CD4-positive, CD25-positive, alpha-beta regulatory T cell (primary cell): ENCODE measurements around the gene L3MBTL1. TPM values are rescaled to one million over a fixed set of nuclear protein-coding genes. Genes with fewer than 3 reads are reported as not detected.

Experiments
- ATAC-seq, 2 donors: fragments of 150-1000 bp; cut with Tn5 transposase; one replicate each; pipeline ENCODE4 v1.10.0; 2021; ENCODE audit warnings: low read depth in 2 of 2, moderate number of reproducible peaks in 2 of 2, moderate library complexity in 1 of 2
- DNase-seq, 3 donors: peaks; one replicate each; pipeline versions ENCODE4 v3.0.0 to v3.0.0-alpha.2; 2012 to 2022; ENCODE audit warnings: mixed read lengths in 1 of 3
- H3K27ac ChIP-seq: one replicate; pipeline ENCODE4 v1.7.0; 2013; ENCODE audit warnings: mild to moderate bottlenecking, low read length; ENCODE audit not compliant: insufficient read depth, poor library complexity, severe bottlenecking
- H3K27me3 ChIP-seq: one replicate; pipeline ENCODE4 v1.7.0; 2013; ENCODE audit warnings: low read length; ENCODE audit not compliant: control insufficient read depth, insufficient read depth
- H3K36me3 ChIP-seq: one replicate; pipeline ENCODE4 v1.7.0; 2013; ENCODE audit warnings: mild to moderate bottlenecking, low read length, moderate library complexity; ENCODE audit not compliant: control insufficient read depth, insufficient read depth
- H3K4me1 ChIP-seq: 2 replicates; pipeline ENCODE4 v1.7.0; 2013; ENCODE audit warnings: mild to moderate bottlenecking, low read length; ENCODE audit not compliant: insufficient read depth, control insufficient read depth, poor library complexity, severe bottlenecking
- H3K4me3 ChIP-seq: one replicate; pipeline ENCODE4 v1.7.0; 2013; ENCODE audit warnings: low read depth, mild to moderate bottlenecking, low read length, moderate library complexity
- H3K9me3 ChIP-seq, 2 experiments: 1 replicate in 1 of 2; 2 replicates in 1 of 2; pipeline ENCODE4 v1.7.0; 2013; ENCODE audit warnings: low read length in 2 of 2, mild to moderate bottlenecking in 1 of 2, moderate library complexity in 1 of 2; ENCODE audit not compliant: control insufficient read depth in 2 of 2
- H3K27ac Mint-ChIP-seq, 3 donors: one replicate each; pipeline ENCODE4 v1.8.0; 2020 to 2022; ENCODE audit warnings: mild to moderate bottlenecking in 3 of 3, mixed read lengths in 3 of 3, moderate library complexity in 2 of 3
- H3K27me3 Mint-ChIP-seq: one replicate; pipeline ENCODE4 v1.8.0; 2022; ENCODE audit warnings: mild to moderate bottlenecking, mixed read lengths
- H3K36me3 Mint-ChIP-seq: one replicate; pipeline ENCODE4 v1.8.0; 2020; ENCODE audit warnings: mixed read lengths
- H3K4me1 Mint-ChIP-seq, 4 donors: one replicate each; pipeline ENCODE4 v1.8.0; 2020 to 2022; ENCODE audit warnings: mixed read lengths in 4 of 4, mild to moderate bottlenecking in 1 of 4
- H3K4me3 Mint-ChIP-seq, 4 donors: one replicate each; pipeline ENCODE4 v1.8.0; 2020 to 2022; ENCODE audit warnings: mild to moderate bottlenecking in 4 of 4, mixed read lengths in 4 of 4, moderate library complexity in 3 of 4
- H3K9me3 Mint-ChIP-seq, 7 donors: one replicate each; pipeline ENCODE4 v1.8.0; 2020 to 2022; ENCODE audit warnings: mixed read lengths in 7 of 7, mild to moderate bottlenecking in 3 of 7, moderate library complexity in 2 of 7
- polyA plus RNA-seq, 4 donors: library from polyadenylated mRNA; unstranded; fragments of 300-500 nt; fragmentation: Illumina TruSeq; gene quantifications; one replicate each; pipeline ENCODE4 v1.2.3, GENCODE V29; 2021
- total RNA-seq: library from RNA; stranded (reverse); gene quantifications from one replicate; pipeline ENCODE4 v1.2.3, GENCODE V29; 2022

Gene L3MBTL1
- total and polyA plus RNA-seq, 5 donors from 2014 or later: 1.0 to 17.2 (median 1.5) TPM

GRCh38 chr20:43520074-43520630 lies 12.7 kb downstream of the L3MBTL1 start:
- Mint-ChIP-seq H3K9me3 (peaks cover 0 to 6% (median 0%) of the 10 kb centered on the region in 7 donors), H3K36me3 (peaks cover 4% of the 10 kb centered on the region), H3K4me3 (no peak overlapping the region), H3K4me1 (peaks cover 0 to 12% (median 6%) of the 10 kb centered on the region in 4 donors), H3K27ac (no peak overlapping the region), H3K27me3 (no peaks in the 10 kb centered on the region)
- H3K4me1 ChIP-seq: peaks cover 9% of the 10 kb centered on the region
- H3K4me3 ChIP-seq: no peak overlapping the region
- no peaks in the 10 kb centered on the region for H3K36me3 ChIP-seq
- H3K27ac ChIP-seq: no peak overlapping the region
- no peaks in the 10 kb centered on the region for H3K9me3 ChIP-seq
- H3K27me3 ChIP-seq: no peaks in the 10 kb centered on the region
- no peak for DNase-seq
- ATAC-seq: no peak

- Mint-ChIP-seq H3K27ac (no peak overlapping the region), H3K9me3 (peaks cover 0 to 6% (median 1%) of the 10 kb centered on the region in 7 donors), H3K36me3 (peaks cover 7% of the 10 kb centered on the region), H3K27me3 (no peaks in the 10 kb centered on the region), H3K4me1 (peaks cover 0 to 3% (median under 1%) of the 10 kb centered on the region in 4 donors), H3K4me3 (no peak overlapping the region)
- no peaks in the 10 kb centered on the region for H3K27me3 ChIP-seq
- no peaks in the 10 kb centered on the region for H3K4me1 ChIP-seq
- H3K36me3 ChIP-seq: no peaks in the 10 kb centered on the region
- H3K9me3 ChIP-seq: no peaks in the 10 kb centered on the region
- ATAC-seq (no peak), DNase-seq (no peak)
- no peak overlapping the region for H3K4me3 ChIP-seq
- no peak overlapping the region for H3K27ac ChIP-seq
Measured at GRCh38 chr20:43525021-43525420, 17.5 kb downstream of the L3MBTL1 start.

GRCh38 chr20:43528258-43528875 lies 20.9 kb downstream of the L3MBTL1 start:
- no peaks in the 10 kb centered on the region for H3K27me3 Mint-ChIP-seq
- no peak for DNase-seq
- no peaks in the 10 kb centered on the region for H3K36me3 ChIP-seq
- H3K36me3 Mint-ChIP-seq: peaks cover 3% of the 10 kb centered on the region
- H3K4me3 ChIP-seq: no peak overlapping the region
- H3K9me3 ChIP-seq: no peaks in the 10 kb centered on the region
- peaks cover 0 to 3% (median 0%) of the 10 kb centered on the region in 4 donors for H3K4me1 Mint-ChIP-seq
- H3K4me1 ChIP-seq: no peaks in the 10 kb centered on the region
- peak overlapping the region in 1 of 3 donors; percentile 11 for H3K27ac Mint-ChIP-seq
- ATAC-seq: no peak
- no peak overlapping the region for H3K27ac ChIP-seq
- peaks cover 0 to 6% (median 0%) of the 10 kb centered on the region in 7 donors for H3K9me3 Mint-ChIP-seq
- H3K27me3 ChIP-seq: no peaks in the 10 kb centered on the region
- peak overlapping the region in 1 of 4 donors; percentile 29 for H3K4me3 Mint-ChIP-seq

DNA sequence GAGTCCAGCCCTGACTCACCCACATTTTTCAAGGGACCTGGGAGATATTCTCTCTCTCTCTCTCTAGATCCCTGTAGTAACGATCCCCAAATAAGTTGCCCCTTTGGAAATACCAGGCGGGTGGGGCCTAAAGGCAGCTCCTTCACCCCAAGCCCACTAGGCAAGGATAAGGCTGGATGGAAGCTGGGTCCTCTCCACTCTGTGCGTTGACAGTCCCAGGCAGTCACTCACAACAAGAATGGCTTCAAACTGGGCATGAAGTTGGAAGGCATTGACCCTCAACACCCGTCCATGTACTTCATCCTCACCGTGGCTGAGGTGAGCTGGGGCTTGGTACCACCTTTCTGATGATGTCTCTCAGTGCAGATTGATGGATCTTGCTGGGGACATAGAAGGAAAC lies 21.6 kb downstream of the L3MBTL1 start:
- Mint-ChIP-seq H3K27ac (no peak overlapping the region), H3K36me3 (peaks cover 3% of the 10 kb centered on the region), H3K4me1 (peaks cover 0 to 3% (median 0%) of the 10 kb centered on the region in 4 donors), H3K27me3 (no peaks in the 10 kb centered on the region), H3K9me3 (peaks cover 0 to 6% (median 0%) of the 10 kb centered on the region in 7 donors), H3K4me3 (no peak overlapping the region)
- no peak overlapping the region for H3K4me3 ChIP-seq
- H3K4me1 ChIP-seq: no peaks in the 10 kb centered on the region
- H3K27ac ChIP-seq: no peak overlapping the region
- H3K9me3 ChIP-seq: no peaks in the 10 kb centered on the region
- no peaks in the 10 kb centered on the region for H3K27me3 ChIP-seq
- no peak for ATAC-seq
- DNase-seq: no peak
- H3K36me3 ChIP-seq: no peaks in the 10 kb centered on the region

GRCh38 chr20:43529457-43530153 lies 22.1 kb downstream of the L3MBTL1 start:
- no peak for DNase-seq
- ATAC-seq: no peak
- peaks cover 3% of the 10 kb centered on the region for H3K36me3 Mint-ChIP-seq
- Histone ChIP-seq H3K27ac (no peak overlapping the region), H3K4me3 (no peak overlapping the region), H3K27me3 (no peaks in the 10 kb centered on the region), H3K9me3 (no peaks in the 10 kb centered on the region), H3K4me1 (no peaks in the 10 kb centered on the region), H3K36me3 (no peaks in the 10 kb centered on the region)
- no peak overlapping the region for H3K4me3 Mint-ChIP-seq
- peak overlapping the region in 1 of 3 donors; percentile 52 for H3K27ac Mint-ChIP-seq
- peaks cover 0 to 3% (median 0%) of the 10 kb centered on the region in 7 donors for H3K9me3 Mint-ChIP-seq
- H3K4me1 Mint-ChIP-seq: peaks cover 0 to 3% (median 0%) of the 10 kb centered on the region in 4 donors
- no peaks in the 10 kb centered on the region for H3K27me3 Mint-ChIP-seq

DNA sequence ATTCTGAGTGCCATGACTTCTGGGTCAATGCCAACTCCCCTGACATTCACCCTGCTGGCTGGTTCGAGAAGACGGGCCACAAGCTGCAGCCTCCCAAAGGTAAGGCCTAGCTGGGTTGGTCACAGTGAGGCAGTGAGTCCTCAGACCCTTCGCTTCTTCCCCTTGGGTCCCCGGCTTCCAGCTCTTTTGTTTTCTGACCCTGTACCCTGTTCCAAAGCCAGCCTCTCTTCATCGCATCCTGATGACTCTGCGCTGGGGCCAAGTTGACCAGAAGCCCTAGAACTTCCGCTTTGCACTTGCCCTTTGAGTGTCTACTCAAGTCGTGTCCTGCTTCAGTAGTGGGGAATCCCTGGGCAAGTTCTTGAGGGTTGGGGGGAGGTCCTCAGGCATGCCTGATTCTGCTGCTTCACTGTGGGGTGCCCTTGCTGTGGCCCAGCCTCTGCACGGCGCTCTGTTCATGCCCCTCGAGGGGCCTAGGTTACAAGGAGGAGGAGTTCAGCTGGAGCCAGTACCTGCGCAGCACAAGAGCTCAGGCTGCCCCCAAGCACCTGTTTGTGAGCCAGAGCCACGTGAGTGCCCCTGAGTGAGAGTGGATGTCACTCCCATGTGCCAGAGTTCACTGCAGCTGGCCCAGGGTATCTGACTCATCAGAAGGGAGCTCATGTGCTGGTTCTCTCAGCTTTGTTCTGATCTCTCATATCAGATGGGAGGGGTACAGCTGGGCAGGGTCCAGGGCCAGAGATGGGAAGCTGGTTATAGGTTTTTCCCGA lies 23.0 kb downstream of the L3MBTL1 start:
- peaks cover 0 to 3% (median 0%) of the 10 kb centered on the region in 4 donors for H3K4me1 Mint-ChIP-seq
- H3K4me1 ChIP-seq: no peaks in the 10 kb centered on the region
- H3K36me3 Mint-ChIP-seq: peaks cover 3% of the 10 kb centered on the region
- ATAC-seq (no peak), DNase-seq (no peak)
- no peak overlapping the region for H3K27ac ChIP-seq
- H3K36me3 ChIP-seq: no peaks in the 10 kb centered on the region
- H3K27me3 Mint-ChIP-seq: no peaks in the 10 kb centered on the region
- peaks cover 0 to 3% (median 0%) of the 10 kb centered on the region in 7 donors for H3K9me3 Mint-ChIP-seq
- H3K27ac Mint-ChIP-seq: no peak overlapping the region
- no peaks in the 10 kb centered on the region for H3K27me3 ChIP-seq
- no peaks in the 10 kb centered on the region for H3K9me3 ChIP-seq
- H3K4me3 ChIP-seq: no peak overlapping the region
- no peak overlapping the region for H3K4me3 Mint-ChIP-seq

DNA sequence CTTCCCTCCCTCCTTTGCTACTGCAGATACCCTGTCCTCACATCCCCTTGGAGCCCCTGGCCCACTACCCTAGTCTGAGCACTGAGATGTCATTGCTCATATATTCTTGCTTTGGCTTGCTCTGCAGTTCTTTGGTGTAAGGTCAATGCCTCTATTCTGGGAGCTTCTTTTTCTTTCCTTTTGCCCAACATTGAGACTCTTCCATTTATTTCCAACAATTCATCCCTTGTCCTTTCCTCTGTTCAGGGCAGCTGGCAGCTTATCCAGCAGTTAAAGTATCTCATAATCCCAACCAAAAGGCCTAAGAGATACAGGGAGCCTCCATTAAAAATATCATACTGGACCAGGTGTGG lies 23.6 kb downstream of the L3MBTL1 start:
- peaks cover 0 to 3% (median 0%) of the 10 kb centered on the region in 7 donors for H3K9me3 Mint-ChIP-seq
- H3K27ac ChIP-seq: no peak overlapping the region
- H3K36me3 Mint-ChIP-seq: peaks cover 3% of the 10 kb centered on the region
- no peaks in the 10 kb centered on the region for H3K36me3 ChIP-seq
- no peak overlapping the region for H3K4me3 ChIP-seq
- no peaks in the 10 kb centered on the region for H3K27me3 ChIP-seq
- no peaks in the 10 kb centered on the region for H3K9me3 ChIP-seq
- DNase-seq (no peak), ATAC-seq (no peak)
- no peak overlapping the region for H3K4me3 Mint-ChIP-seq
- peaks cover 0 to 3% (median 0%) of the 10 kb centered on the region in 4 donors for H3K4me1 Mint-ChIP-seq
- no peaks in the 10 kb centered on the region for H3K27me3 Mint-ChIP-seq
- no peak overlapping the region for H3K27ac Mint-ChIP-seq
- H3K4me1 ChIP-seq: no peaks in the 10 kb centered on the region
